ENCODE results near the gene SLC25A43.
"Not testable (repeated sequence)": the region's sequence is repeated elsewhere in the genome, so short reads cannot be mapped to it uniquely, and the experiment has no call there.

SLC25A43 gene

GRCh38 chrX:119410027-119410819 is 11.1 kb downstream of the SLC25A43 start:
- DNase-seq, result no peak

DNA sequence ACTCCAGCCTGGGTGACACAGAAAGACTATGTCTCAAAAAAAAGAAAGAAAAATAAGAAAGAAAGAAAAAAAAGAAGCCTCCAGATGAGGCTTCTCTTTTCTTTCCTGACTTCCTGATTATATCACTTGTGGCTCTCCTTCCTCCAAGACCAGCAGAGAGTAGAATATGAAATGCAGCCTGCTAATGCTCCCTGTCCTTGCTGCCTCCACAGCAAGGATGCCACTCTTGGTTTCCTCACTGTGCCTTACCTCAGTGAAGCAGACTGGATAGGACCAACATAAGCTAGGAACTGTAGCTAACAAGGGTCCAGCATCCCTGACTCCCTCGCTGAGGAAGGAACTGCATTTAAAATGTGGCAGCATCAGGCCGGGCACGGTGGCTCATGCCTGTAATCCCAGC is 11.7 kb downstream of the SLC25A43 start:
- no peak for DNase-seq

DNA sequence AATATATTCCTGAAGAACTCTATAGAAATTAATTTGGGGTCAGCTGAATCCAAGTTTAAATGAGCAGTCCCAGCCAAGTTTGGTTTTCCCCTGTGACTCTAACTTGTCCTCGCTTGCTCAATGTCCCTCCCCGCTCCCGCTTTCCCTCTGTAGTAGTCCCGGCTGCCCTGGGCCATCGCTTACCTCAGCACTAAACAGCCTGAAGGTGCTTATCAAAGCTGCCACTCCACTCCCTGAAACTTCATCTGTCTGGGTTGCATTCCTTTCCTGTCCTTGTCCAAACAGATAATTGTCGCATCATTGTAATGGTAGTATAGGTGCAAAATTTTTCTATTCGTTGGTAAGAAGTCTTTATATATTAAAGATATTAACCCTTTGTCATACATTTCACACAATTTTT is 12.8 kb downstream of the SLC25A43 start:
- no peak for DNase-seq

DNA sequence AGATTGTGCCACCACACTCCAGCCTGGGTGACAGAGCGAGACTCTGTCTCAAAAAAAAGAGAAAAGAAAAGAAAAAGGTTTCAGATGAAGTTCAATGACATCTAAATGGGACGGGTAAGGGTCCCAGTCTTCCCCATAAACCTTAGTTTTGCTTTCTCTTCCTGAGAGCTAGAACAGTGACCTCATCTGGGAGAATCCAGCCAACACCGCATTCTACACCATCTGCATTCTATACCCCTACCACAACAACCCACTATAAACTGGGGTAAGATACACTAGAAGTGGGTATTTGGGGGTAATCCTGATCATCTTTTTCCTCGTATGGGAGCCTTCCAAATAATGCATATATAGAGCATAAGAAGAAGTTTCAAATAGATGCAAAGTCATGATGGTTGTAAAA is 18.2 kb downstream of the SLC25A43 start:
- no peak for DNase-seq

- no peak for DNase-seq
These were observed 18.7 kb downstream of the SLC25A43 start for GRCh38 chrX:119417842-119418241.

- no peak for DNase-seq
These were observed 20.0 kb downstream of the SLC25A43 start for GRCh38 chrX:119419146-119419545.

- DNase-seq, result no peak
These were observed 20.8 kb downstream of the SLC25A43 start for GRCh38 chrX:119419898-119420297.

DNA sequence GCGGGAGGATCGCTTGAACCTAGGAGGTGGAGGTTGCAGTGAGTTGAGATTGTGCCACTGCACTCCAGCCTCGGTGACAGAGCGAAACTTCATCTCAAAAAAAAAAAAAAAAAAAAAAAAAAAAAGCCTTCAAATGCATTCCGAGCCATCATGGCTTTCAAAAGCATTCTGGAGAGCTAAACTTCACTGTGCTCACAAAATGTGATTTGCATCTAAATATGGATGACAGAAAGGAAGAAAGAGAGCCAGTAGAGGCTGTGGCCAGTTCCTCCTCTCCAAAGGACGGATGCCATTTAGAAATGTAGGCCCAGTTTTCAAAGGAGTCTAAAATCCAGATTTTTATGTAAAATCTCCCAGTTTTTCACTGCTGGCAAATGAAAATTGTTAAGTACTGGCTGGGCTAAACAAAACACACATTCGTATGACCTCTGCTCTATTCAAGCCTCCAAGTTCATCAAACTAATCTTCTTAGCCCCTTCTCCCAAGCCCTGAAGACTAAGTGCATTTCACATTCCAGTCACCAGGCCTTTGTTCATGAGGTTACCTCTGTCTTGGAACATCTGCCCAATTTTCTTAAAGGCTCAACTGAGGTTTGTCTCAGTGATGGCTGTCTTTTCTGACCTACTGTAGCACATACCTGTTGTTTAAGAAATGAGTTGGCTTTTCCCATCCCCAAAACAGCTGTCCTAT is 22.0 kb downstream of the SLC25A43 start:
- DNase-seq, result no peak

DNA sequence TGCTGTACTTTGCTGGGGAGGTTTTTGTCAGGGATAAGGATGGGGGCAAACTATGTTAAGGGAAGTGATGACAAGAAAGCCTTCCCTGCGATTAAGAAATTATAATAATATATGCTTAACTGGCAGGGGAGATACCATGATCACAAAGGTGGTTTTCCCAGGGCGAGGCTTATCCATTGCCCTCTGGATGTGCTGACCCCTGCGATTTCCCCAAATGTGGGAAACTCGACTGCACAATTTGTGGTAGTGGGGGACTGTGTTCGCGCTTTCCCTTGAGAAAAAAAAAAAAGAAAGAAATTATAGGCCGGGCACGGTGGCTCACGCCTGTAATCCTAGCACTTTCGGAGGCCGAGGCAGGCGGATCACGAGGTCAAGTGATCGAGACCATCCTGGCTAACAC is 24.5 kb downstream of the SLC25A43 start:
- no peak for DNase-seq

GRCh38 chrX:119424999-119425398 is 25.9 kb downstream of the SLC25A43 start:
- no peak for DNase-seq

DNA sequence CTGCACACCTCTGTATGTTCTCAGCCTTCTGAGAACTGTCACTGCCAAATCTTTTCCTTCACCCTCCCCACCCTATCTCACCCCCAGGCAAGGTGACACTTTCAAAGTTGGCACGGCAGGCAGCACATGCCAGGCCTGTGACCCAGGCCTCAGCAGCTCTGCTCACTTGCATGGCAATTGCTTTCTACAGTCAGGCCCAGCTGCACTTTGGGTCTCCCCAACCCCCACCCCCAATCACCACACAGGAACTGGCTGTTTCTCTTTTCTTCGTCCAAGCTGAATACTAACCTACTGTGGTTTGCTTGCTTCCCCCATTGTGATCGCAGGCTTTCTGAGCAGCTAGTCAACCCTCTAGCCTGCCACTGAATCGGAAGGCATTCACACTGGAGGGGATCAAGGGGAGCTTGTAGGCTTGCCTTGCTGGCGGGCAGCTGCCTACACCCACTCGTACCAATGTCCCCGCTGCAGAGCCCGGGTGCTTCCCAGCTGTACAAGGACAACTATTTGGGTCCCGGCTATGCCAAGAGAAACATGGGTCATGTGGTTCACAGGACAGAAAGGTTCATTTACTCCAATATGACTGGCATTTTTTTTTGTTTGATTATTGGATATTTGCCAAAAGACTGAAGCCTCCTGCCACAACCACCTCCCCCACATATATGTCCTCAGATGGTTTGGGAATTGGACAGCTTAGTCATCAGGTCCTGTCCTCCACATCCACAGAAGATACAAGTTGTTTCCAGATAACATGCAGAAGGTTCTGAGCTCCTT is 28.1 kb downstream of the SLC25A43 start:
- DNase-seq, result no peak

- DNase-seq, result no peak
These were observed 28.7 kb downstream of the SLC25A43 start for GRCh38 chrX:119427795-119428185.

GRCh38 chrX:119429471-119429870 is 30.3 kb downstream of the SLC25A43 start:
- DNase-seq, result no peak

- not testable (repeated sequence) for DNase-seq
These were observed 42.2 kb downstream of the SLC25A43 start for GRCh38 chrX:119441295-119441694.

DNA sequence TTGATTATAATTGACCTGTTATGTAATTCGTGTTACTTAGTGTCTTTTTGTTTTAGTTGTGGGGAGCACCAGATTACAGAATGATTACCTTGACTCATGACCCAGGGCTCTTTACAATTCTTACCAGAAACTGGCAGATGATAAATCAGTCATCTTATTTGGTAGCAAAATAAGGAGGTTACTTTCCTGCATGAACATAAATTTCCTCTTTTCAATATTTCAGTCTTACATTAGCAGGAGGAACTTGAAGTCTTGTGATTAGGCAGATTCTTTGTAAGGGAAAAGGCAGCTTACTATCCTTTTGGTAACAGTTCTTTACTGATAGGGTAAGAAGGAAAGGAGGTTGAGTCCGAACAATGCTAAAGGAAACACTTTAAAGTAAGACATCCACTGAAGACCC is 43.1 kb downstream of the SLC25A43 start:
- DNase-seq, result no peak

GRCh38 chrX:119453202-119453601 is 54.1 kb downstream of the SLC25A43 start:
- no peak for DNase-seq

DNA sequence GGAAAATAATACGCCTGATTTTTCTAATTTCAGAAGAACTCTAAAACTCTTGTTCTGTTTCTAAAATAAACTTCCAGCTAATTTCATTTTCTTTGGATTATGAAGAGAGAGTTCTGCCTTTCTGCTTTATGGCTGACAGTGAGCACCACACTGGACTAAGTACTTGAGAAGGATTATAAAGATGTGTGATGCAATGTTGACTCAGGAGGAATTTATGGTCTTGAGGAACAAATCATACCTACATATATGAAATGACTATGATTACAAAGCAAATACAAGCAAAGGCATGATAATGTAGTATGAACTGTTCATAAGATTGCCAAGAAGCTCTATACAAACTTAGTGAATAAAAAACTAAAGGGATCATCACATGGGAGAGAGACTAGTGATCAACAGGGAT is 56.1 kb downstream of the SLC25A43 start:
- DNase-seq, result no peak

- no peak for DNase-seq
These were observed 60.0 kb downstream of the SLC25A43 start for GRCh38 chrX:119459181-119459580.

DNA sequence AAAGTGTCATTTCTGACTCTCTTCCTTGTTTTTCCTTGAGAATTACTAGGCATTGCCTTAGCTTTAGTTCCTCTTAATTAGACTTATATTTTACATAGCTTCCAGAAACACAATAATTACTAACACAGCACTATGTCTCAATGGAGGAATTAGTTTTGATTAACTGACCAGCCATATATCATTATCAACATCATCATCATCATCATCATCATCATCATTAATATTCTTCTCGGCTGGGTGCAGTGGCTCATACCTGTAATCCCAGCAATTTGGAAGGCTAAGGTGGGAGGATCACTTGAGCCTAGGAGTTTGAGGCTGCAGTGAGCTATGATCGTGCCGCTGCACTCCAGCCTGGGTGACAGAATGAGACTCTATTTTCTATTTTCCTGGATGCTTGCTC is 66.4 kb downstream of the SLC25A43 start:
- no peak for DNase-seq

DNA sequence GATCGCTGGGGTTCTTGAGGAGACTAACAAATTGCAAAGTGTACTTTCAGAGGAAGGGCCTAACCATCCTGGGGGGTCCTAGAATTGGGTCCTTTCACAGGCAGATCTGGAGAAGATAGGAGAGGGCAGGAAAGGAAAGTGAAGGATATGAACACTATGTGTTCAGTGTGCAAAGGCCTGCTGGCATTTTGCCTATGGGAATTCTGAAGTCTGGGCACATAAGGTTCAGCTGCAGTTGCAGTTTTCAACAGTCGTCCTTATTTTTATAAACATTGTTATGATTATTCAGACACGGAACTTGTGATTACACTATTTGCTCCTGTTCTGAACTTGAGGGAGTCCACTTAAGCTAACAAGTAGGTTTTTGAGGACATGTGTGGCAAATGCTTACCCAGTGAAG is 67.8 kb downstream of the SLC25A43 start:
- DNase-seq, result no peak

DNA sequence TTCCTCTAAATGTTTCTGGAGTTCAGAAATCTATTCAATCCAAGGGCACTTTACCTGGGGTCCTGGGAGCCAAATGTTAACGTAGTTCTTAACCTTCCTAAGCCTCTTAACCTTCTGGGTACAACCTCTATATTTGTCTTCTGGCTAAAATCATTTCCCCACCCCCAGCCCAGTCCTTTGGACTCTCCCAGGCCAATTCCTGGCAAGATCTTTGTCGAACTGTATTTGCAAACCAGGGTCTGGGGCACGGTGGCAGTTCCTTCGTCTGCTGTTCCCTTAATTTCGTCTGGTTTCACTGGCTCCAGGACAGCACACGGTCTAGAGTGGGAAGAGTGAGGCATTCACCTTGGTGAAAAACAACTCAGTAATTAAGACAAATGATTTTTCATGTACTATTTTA is 68.3 kb downstream of the SLC25A43 start:
- DNase-seq, result no peak

- peak; percentile 79 for DNase-seq
These were observed 68.9 kb downstream of the SLC25A43 start, which contains the start of gene SLC25A5 for GRCh38 chrX:119467842-119468550. Gene SLC25A5, plus strand, starts transcription at chrX:119468444. Its CDS starts 72 bp downstream, at chrX:119468516.

Data from DMS 273 treated with DMSO at 0.1 percent for 48 hours (cell line).